ENCODE results near the gene PPARD. TPM values are rescaled to one million over a fixed set of nuclear protein-coding genes. Genes with fewer than 3 reads are reported as not detected.

The PPARD gene
- total RNA-seq (2021) (18.8 and 24.7 TPM in 2 replicates), Bru-seq, nascent RNA (percentile 69 among the genes with signal in this experiment), BruChase-seq, experiment 1, labeled RNA remaining after a 2-hour chase (percentile 85 among the genes with signal in this experiment), BruChase-seq, experiment 2, labeled RNA remaining after a 6-hour chase (percentile 77 among the genes with signal in this experiment)
- long read RNA-seq, transcript PPARD-203 (8 exons, 3,747 nt): major isoform, 11 of 37 reads
- long read RNA-seq, partial matches to known transcripts: 12 of 37 reads
- long read RNA-seq, other reads (novel, unspliced or antisense): 14 of 37 reads

- peak; percentile 96 for TF ChIP-seq CTCF (conservative IDR thresholded peaks at IDR 0.05)
- TF ChIP-seq EZH2 (IDR thresholded peaks at IDR 0.05; ENCODE audit: low read depth): no peak
- peak; percentile 91 to 99 for DNase-seq
- CTCF ChIA-PET: interaction anchor here (0.5 to 1.8 kb wide), 11 partner anchors 10 to 468 kb away, joined by 3 to 25 read pairs (median 5); partner anchors contain the start of genes FANCE and TEAD3
Measured at GRCh38 chr6:35342258-35343091, at the start of gene PPARD. TSS of gene PPARD (plus strand) at chr6:35342558. CDS start at chr6:35411088, 68,530 bp downstream.

DNA sequence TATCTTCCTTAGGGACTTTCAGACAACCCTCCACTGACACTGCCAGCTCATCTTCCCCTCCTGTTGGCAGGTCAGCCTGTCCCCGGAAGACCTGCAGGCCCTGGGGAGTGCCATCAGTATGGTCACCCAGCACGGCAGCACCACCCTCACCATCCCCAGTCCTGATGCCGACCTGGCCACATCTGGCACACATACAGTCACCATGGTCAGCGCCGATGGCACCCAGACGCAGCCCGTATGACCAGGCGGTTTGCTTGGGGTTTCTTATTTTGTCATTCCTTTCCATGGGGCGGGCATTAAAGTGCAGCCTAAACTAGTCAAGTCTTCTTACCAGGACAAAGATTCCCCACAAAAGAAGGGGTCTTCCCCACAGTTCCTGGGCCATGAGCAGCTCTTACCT is 48.7 kb upstream of the PPARD start:
- H3K4me1 ChIP-seq (replicated peaks; ENCODE audit: insufficient read depth): peaks cover 14% of the 10 kb centered on the region
- TF ChIP-seq EZH2 (IDR thresholded peaks at IDR 0.05; ENCODE audit: low read depth) (no peak), CTCF (conservative IDR thresholded peaks at IDR 0.05) (no peak)
- POLR2A ChIA-PET (ENCODE audit: unreplicated experiment): no interaction called here
- 0 out of 2 replicates have a peak, but pooled peaks cover 9% of the 10 kb centered on the region for H3K36me3 ChIP-seq (ENCODE audit: low read depth)
- H3K9me3 ChIP-seq (ENCODE audit: insufficient read depth, low read depth): no peaks in the 10 kb centered on the region
- no peaks in the 10 kb centered on the region for H3K9me2 ChIP-seq (ENCODE audit: insufficient read depth)
- H3K4me2 ChIP-seq: no peak overlapping the region
- DNase-seq: no peak
- H3K27ac ChIP-seq: no peak overlapping the region
- no peaks in the 10 kb centered on the region for H3K27me3 ChIP-seq (ENCODE audit: insufficient read depth, low read depth)
- BruUV-seq (replicated peaks): no TSS peak
- no peaks in the 10 kb centered on the region; the same call in 1 of the 2 replicates for H3K79me2 ChIP-seq (ENCODE audit: low read depth)
- H4K20me1 ChIP-seq (ENCODE audit: insufficient read depth): no peaks in the 10 kb centered on the region
- H3K4me3 ChIP-seq: no peak overlapping the region
- intact Hi-C loops (cut with micrococcal nuclease; ENCODE audit: unreplicated experiment): loop anchor here (10.0 kb wide), 1 partner anchor 801 kb away; no protein-coding TSS in a partner anchor
- H3F3A ChIP-seq (ENCODE audit: insufficient read depth, low read depth): no peaks in the 10 kb centered on the region
- H2AFZ ChIP-seq: no peak overlapping the region
- CTCF ChIA-PET: no interaction called here

More at GRCh38 chr6:35342258-35343091, at the start of gene PPARD:
- H3K4me3 ChIP-seq: peak within 1 kb of the TSS; percentile 77
- H3K27ac ChIP-seq: peak within 1 kb of the TSS; percentile 95
- H4K20me1 ChIP-seq (ENCODE audit: insufficient read depth): no peaks in the 10 kb centered on the region
- no peaks in the 10 kb centered on the region for H3K27me3 ChIP-seq (ENCODE audit: insufficient read depth, low read depth)
- peaks cover 25% of the 10 kb centered on the region for H3K4me1 ChIP-seq (replicated peaks; ENCODE audit: insufficient read depth)
- intact Hi-C loops (cut with micrococcal nuclease; ENCODE audit: unreplicated experiment): loop anchor here (1.0 kb wide), 6 partner anchors 45 to 395 kb away; partner anchors contain the start of genes ARMC12, DEF6 and RPL10A
- H3K36me3 ChIP-seq (ENCODE audit: low read depth): no peaks in the 10 kb centered on the region
- H3K4me2 ChIP-seq: peak within 1 kb of the TSS; percentile 93
- H3F3A ChIP-seq (ENCODE audit: insufficient read depth, low read depth): peaks cover 13% of the 10 kb centered on the region; the same call in 1 of the 2 replicates
- no peaks in the 10 kb centered on the region for H3K9me2 ChIP-seq (ENCODE audit: insufficient read depth)
- H3K79me2 ChIP-seq (ENCODE audit: low read depth): peaks cover 26% of the 10 kb centered on the region
- BruUV-seq (replicated peaks): no TSS peak
- H3K9me3 ChIP-seq (ENCODE audit: insufficient read depth, low read depth): no peaks in the 10 kb centered on the region
- POLR2A ChIA-PET (ENCODE audit: unreplicated experiment): interaction anchor here (0.5 to 0.6 kb wide), 2 partner anchors 104 to 871 kb away, joined by 6 to 13 read pairs; no protein-coding TSS in a partner anchor
- H2AFZ ChIP-seq: peak within 1 kb of the TSS; percentile 44; the same call in 1 of the 2 replicates

GRCh38 chr6:35294308-35294945 is 47.9 kb upstream of the PPARD start:
- intact Hi-C loops (cut with micrococcal nuclease; ENCODE audit: unreplicated experiment): loop anchor here (10.0 kb wide), 1 partner anchor 800 kb away; no protein-coding TSS in a partner anchor
- Histone ChIP-seq H3K27me3 (ENCODE audit: insufficient read depth, low read depth) (no peaks in the 10 kb centered on the region), H3K36me3 (ENCODE audit: low read depth) (0 out of 2 replicates have a peak, but pooled peaks cover 9% of the 10 kb centered on the region), H3F3A (ENCODE audit: insufficient read depth, low read depth) (no peaks in the 10 kb centered on the region), H3K4me3 (no peak overlapping the region), H3K9me2 (ENCODE audit: insufficient read depth) (no peaks in the 10 kb centered on the region), H3K27ac (no peak overlapping the region), H3K4me2 (no peak overlapping the region), H4K20me1 (ENCODE audit: insufficient read depth) (no peaks in the 10 kb centered on the region), H3K79me2 (ENCODE audit: low read depth) (no peaks in the 10 kb centered on the region; the same call in 1 of the 2 replicates), H3K9me3 (ENCODE audit: insufficient read depth, low read depth) (no peaks in the 10 kb centered on the region), H3K4me1 (replicated peaks; ENCODE audit: insufficient read depth) (peaks cover 14% of the 10 kb centered on the region), H2AFZ (no peak overlapping the region)
- DNase-seq: peak in 1 of 2 experiments; percentile 37
- BruUV-seq (replicated peaks): no TSS peak
- POLR2A ChIA-PET (ENCODE audit: unreplicated experiment): no interaction called here
- CTCF ChIA-PET: no interaction called here
- peak; percentile 83 for TF ChIP-seq CTCF (conservative IDR thresholded peaks at IDR 0.05)
- TF ChIP-seq EZH2 (IDR thresholded peaks at IDR 0.05; ENCODE audit: low read depth): no peak

Data from PC-9 (cell line).